ENCODE data around the gene CDCA5.

CDCA5 gene

DNA sequence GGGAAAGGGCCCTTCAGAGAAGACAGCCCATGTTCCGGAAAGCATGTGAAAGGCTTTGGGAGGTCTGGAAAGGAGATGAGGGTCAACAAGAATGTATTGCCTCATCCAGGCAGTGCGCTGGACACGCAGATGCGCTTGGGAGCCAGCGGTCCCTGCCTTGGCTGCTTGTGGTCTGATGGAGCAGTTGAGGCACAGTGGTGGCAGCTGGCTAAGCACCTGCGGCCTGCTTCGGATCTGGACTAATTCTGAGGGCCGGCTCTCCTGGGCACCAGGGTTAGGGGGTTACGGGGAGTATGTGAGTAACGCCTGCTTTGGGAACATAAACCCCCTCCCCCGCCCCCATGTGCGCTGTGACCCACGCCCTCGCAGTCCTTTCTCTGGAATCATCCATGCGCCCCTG, 23.2 kb upstream of the CDCA5 start:
- no peak for DNase-seq (ENCODE audit: low spot score)

DNA sequence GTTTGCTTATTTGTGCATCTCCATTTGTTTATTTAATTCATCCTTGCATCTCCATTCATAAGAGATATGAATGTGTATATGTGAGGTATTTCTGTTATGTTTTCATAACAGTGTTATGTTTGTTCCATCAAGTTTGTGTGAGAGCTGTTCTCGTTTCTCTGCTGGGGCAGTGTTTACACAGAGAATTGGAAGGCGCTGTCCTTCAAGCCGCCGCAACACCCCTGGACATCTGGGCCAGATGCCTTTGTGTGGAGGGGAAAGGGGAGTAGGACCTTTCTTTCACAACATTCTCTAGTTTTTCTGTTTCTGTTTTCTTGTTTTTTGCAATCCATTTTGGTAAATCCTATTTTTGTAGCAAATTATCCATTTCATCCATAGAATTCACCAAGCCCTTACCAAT, 20.8 kb upstream of the CDCA5 start:
- DNase-seq (ENCODE audit: low spot score) = no peak

- DNase-seq (ENCODE audit: low spot score) = no peak
Observed at GRCh38 chr11:65103476-65103875, 19.6 kb upstream of the CDCA5 start.

DNA sequence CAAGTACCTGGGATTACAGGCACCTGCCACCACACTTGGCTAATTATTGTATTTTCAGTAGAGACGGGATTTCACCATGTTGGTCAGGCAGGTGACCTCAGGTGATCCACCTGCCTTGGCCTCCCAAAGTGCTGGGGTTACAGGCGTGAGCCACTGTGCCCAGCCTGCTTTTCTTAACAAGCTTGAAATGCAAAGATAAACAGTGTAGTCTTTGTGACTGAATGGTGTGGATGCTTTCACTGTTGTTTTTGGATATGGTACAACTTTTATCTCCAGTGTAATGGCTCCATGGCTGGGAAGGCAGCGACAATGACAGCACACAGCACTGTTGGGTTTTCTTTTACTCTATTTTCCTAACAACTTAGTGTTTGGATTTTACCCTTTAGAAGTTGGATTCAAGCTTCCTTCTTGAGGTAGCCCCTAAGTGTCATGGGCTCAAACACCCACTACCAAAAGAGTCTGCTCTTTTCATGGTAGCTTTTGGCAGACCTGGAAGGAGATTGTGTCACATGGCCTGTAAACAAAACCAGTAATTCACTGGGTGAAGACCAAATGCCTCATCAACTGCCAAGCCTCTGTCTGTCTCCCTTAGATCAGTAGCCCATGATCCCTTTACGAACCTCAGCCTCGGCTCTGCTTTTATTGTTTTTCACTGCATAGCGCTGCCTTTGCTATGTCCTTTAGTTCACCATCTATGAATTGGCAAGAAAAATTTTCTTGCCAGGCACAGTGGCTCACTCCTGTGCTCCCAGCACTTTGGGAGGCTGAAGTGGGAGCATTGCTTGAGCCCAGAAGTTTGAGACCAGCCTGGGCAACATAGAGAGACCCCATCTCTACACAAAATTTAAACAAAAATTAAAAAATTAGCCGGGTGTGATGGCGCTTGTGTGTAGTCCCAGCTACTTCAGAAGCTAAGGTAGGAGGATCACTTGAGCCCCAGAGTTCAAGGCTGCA, 18.6 kb upstream of the CDCA5 start:
- no peak for DNase-seq (ENCODE audit: low spot score)

DNA sequence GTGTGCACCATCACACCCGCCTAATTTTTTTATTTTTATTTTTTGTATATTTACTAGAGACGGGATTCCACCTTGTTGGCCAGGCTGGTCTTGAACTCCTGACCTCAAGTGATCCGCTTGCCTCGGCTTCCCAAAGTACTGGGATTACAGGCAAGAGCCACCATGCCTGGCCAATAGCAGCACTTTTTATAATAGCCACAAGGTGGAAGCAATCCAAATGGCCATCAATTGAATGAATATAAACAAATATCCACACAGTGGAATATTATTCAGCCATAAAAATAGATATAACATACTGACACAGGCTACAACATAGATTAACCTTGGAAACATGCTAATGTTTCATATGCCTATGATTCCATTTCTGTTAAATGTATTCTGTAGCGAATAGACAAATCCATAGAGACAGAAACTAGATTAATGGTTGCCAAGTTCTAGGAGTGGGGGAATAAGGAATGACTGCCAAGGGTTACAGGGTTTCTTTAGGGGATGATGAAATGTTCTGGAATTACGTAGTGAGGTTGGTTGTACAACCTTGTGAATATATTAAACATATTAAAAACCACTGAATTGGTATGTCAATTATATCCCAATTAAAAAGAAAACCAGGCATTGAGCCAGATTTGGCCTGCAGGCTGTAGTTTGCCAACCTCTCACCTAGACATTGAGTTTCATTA, 17.0 kb upstream of the CDCA5 start:
- DNase-seq (ENCODE audit: low spot score) = no peak

DNA sequence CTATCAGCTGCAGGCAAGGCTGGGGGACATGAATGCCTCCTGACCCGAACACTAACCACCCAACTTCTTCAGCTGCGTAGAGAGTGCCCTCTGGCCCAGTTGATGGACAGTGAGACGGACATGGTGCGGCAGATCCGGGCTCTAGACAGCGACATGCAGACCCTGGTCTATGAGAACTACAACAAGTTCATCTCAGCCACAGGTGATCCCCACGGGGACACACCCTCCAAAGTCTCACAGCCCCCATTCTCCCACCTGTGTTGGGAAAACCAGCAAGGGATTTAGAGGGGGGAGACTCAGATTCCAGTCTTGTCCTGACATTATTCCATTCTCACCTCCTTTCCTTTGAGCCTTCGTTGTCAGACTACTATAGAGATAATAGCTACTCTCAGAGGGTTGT, 13.1 kb upstream of the CDCA5 start:
- DNase-seq (ENCODE audit: low spot score) = no peak

DNA sequence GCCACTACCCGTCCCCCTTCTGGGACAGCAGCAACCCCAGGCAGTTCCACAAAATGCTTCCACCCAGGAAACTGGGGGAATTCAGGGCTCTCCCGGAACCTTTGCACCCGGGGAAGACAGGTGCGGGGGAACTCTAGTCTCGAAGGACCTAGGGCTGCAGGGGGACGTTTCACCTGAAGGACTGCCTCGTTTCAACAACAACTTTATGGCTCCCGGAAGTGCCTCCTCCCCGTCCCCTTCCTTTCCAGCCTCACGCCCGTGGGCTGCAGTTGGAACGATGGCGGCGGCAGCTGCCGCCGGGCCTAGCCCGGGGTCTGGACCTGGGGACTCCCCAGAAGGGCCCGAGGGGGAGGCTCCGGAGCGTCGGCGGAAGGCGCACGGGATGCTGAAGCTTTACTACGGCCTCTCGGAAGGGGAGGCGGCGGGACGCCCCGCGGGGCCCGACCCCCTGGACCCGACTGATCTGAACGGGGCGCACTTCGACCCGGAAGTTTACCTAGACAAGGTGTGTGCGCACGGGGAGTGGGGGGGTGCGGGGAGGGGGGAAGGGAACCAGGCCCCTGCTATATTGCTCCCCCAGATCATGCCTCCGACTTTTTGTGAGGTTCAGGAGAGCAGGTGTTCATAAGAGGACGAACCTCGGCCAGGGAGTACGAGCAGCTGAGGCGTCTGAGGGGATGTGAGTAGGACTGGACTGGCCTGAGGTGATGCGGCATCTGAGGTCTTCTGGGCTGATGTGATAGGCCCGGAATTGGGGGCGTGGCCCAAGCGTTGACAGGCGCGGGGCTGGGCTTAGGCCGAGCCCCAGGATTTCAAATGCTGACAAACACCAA, 12.3 kb upstream of the CDCA5 start, which contains the start of gene VPS51:
Gene VPS51 (plus strand): TSS at position 241 of the 833 bp plus-strand sequence. CDS start 37 bp downstream, at position 278.
- peak; percentile 96 for DNase-seq (ENCODE audit: low spot score)

DNA sequence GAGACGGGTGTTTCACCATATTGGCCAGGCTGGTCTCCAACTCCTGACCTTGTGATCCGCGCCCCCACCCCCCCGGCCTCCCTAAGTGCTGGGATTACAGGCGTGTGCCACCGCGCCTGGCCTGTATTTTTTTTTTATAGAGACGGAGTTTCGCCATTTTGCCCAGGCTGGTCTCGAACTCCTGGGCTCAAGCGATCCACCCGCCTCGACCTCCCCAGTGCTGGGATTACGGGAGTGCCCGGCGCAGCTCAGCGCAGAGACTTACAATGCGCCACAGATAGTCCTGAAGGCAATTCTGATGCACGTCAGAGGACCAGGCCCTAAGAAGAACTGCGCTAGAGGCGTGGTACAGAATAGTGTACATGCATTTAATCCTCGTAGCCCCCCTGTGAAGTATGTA, 11.6 kb upstream of the CDCA5 start:
- DNase-seq (ENCODE audit: low spot score) = no peak

DNA sequence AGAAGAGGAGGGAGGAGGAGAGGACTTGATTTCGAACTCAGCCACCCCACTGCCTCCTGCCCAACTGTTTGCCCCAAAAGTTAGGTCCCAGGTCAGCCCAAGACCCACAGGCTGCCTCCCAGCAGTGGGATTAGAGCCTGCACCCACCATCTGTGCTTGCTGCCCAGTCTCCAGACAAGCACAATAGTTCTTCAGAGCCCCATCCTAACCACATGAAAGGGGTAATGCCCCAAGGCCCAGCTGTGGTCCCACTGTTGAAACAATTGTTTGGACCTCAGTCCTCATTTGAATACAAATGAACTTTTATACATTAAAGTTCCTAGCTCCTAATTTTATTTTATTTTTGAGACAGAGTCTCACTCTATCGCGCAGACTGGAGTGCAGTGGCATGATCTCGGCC, 6.8 kb upstream of the CDCA5 start:
- DNase-seq (ENCODE audit: low spot score) = no peak

- no peak for DNase-seq (ENCODE audit: low spot score)
Observed at GRCh38 chr11:65089621-65090020, 5.8 kb upstream of the CDCA5 start.

DNA sequence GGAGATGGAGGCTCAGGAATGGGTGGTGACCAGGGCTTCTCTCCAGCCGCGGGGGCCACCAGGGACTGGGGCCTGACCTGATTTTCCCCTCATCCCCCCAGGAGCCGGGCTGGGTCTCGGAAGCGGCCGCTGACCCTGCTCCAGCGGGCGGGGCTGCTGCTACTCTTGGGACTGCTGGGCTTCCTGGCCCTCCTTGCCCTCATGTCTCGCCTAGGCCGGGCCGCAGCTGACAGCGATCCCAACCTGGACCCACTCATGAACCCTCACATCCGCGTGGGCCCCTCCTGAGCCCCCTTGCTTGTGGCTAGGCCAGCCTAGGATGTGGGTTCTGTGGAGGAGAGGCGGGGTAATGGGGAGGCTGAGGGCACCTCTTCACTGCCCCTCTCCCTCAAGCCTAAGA, 4.0 kb upstream of the CDCA5 start:
- DNase-seq (ENCODE audit: low spot score) = no peak

DNA sequence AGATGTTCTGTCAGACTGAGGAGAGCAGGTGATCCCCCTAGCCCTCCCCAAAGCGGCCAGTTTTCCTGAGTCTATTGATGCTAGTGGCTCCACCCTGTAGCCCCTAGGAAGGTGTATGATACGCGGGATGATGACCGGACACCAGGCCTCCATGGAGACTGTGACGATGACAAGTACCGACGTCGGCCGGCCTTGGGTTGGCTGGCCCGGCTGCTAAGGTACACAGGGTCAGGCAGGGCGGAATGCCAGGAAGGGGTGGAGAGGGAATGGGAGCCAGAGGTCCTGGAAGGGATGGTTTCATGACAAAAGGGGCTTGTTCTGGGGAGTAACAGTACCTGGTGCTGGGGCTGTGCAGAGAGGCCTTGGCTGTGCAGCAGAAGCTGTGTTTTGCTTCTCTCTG, 3.4 kb upstream of the CDCA5 start:
- no peak for DNase-seq (ENCODE audit: low spot score)

GRCh38 chr11:65086809-65087208, 3.0 kb upstream of the CDCA5 start:
- no peak for DNase-seq (ENCODE audit: low spot score)

- DNase-seq (ENCODE audit: low spot score) = no peak
Observed at GRCh38 chr11:65085446-65085845, 1.6 kb upstream of the CDCA5 start.

DNA sequence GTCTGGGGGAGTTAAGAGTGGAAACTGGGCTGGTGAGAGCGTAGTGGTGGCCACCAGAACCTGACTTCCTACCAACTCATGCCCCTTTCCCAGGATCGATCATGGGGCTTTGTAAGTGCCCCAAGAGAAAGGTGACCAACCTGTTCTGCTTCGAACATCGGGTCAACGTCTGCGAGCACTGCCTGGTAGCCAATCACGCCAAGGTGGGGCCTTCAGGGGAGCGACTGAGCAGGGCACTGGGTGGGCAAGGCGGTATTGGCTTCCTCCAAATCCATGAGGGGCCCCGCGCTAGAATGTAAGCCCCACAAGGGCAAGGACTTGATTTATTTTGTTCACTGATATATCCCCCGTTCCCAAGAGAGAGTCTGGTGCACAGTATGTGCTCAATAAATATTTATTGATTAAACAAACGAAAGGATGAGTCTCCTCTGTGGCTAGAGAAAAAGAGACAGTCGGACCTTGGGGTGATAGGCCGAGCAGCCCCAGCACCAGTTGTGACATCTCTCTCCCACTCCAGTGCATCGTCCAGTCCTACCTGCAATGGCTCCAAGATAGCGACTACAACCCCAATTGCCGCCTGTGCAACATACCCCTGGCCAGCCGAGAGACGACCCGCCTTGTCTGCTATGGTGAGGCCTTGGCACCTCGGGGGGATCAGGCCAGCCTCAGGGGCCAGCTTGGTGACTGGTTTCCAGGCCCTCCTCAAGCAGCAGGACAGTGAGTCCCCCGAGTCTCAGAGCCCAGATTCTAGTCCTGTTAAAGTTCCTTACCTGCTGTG, 947 bp upstream of the CDCA5 start:
- no peak for DNase-seq (ENCODE audit: low spot score)

GRCh38 chr11:65083134-65083833, 556 bp downstream of the CDCA5 start:
- DNase-seq (ENCODE audit: low spot score) = no peak

DNA sequence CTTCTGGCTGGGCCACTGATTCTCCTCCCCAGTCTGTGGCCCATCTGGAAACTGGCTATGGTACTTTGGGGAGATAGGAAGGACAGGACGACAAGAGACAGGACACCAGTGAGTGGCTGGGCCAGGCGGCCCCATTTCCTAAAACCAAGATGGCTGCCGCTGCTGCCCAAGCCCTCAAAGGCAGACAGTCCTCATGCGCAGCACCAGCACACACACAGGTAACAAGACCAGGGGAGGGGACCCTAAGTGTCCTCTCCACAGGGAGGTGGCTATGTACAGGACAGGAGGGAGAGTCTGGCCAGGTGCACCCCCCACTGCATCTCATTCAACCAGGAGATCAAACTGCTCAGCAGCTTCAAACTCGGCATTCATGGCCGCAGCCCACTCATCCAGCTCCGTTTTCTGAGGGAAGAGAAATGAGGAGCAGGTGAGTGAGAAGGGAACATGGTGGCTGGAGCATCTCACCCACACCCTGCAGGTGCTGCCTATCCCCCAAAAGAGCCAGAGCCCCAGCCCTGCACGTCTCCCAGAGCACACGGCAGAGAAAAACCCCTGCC, 5.0 kb downstream of the CDCA5 start:
- no peak for DNase-seq (ENCODE audit: low spot score)

GRCh38 chr11:65078151-65078550, 5.7 kb downstream of the CDCA5 start:
- DNase-seq (ENCODE audit: low spot score) = peak; percentile 51

- no peak for DNase-seq (ENCODE audit: low spot score)
Observed at GRCh38 chr11:65077451-65077850, 6.4 kb downstream of the CDCA5 start.

DNA sequence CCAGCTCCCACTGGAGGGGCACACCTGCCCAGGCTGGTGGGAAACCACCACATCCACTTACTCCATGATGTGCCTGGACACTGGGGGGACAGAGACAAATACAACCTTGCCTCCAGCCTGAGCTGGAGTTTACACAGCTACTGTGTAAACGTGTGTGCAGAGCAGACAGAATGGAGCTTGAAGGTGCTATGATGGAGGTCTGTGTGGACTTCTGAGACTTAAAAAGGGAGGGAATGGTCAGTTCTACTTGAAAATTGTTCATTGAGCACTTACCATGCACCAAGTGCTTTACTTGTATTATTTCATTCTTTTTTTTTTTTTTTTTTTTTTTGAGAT, 11.2 kb downstream of the CDCA5 start:
- no peak for DNase-seq (ENCODE audit: low spot score)

Data from AG08395 (cell line).